ENCODE data around the gene CFAP45.

GRCh38 chr1:159916242-159917051, 16.5 kb upstream of the CFAP45 start:
- TF ChIP-seq POLR2A (IDR thresholded peaks at IDR 0.05) = no peak
- TF ChIP-seq CTCF (IDR thresholded peaks at IDR 0.05) = peak in 2 of 6 experiments; percentile 2 to 7
